IgD-negative memory B cell (primary cell): ENCODE results near the gene CYRIA. TPM values are rescaled to one million over a fixed set of nuclear protein-coding genes. Genes with fewer than 3 reads are reported as not detected.

ENCODE experiments used
- H3K27ac Mint-ChIP-seq, 3 donors: one replicate each; pipeline ENCODE4 v1.8.0; 2020 to 2022; ENCODE audit warnings: mild to moderate bottlenecking in 3 of 3, mixed read lengths in 3 of 3, moderate library complexity in 1 of 3
- H3K27me3 Mint-ChIP-seq: one replicate; pipeline ENCODE4 v1.8.0; 2021; ENCODE audit warnings: mixed read lengths
- H3K36me3 Mint-ChIP-seq: one replicate; pipeline ENCODE4 v1.8.0; 2020; ENCODE audit warnings: mild to moderate bottlenecking, mixed read lengths
- H3K4me1 Mint-ChIP-seq, 3 donors: one replicate each; pipeline ENCODE4 v1.8.0; 2020 to 2022; ENCODE audit warnings: mixed read lengths in 3 of 3, mild to moderate bottlenecking in 1 of 3
- H3K4me3 Mint-ChIP-seq, 4 donors: one replicate each; pipeline ENCODE4 v1.8.0; 2020 to 2022; ENCODE audit warnings: mild to moderate bottlenecking in 4 of 4, mixed read lengths in 4 of 4, moderate library complexity in 3 of 4
- H3K9me3 Mint-ChIP-seq, 3 donors: one replicate each; pipeline ENCODE4 v1.8.0; 2020 to 2021; ENCODE audit warnings: mixed read lengths in 3 of 3, mild to moderate bottlenecking in 1 of 3
- polyA plus RNA-seq: library from polyadenylated mRNA; unstranded; fragments of 300-500 nt; fragmentation: Illumina TruSeq; gene quantifications from one replicate; pipeline ENCODE4 v1.2.3, GENCODE V29; 2021

CYRIA gene
- polyA plus RNA-seq, 1 donor from 2014 or later: 31.0 TPM

- H3K4me1 Mint-ChIP-seq: peaks cover 62 to 84% (median 70%) of the 10 kb centered on the region in 3 donors
- no peaks in the 10 kb centered on the region for H3K27me3 Mint-ChIP-seq
- H3K27ac Mint-ChIP-seq: peak overlapping the region; percentile 94 to 98 (median 95)
- H3K4me3 Mint-ChIP-seq: peak overlapping the region; percentile 73 to 96 (median 88)
- H3K9me3 Mint-ChIP-seq: no peaks in the 10 kb centered on the region
- H3K36me3 Mint-ChIP-seq: peaks cover 7% of the 10 kb centered on the region
Measured at GRCh38 chr2:16650287-16651249, 15.1 kb downstream of the CYRIA start.

DNA sequence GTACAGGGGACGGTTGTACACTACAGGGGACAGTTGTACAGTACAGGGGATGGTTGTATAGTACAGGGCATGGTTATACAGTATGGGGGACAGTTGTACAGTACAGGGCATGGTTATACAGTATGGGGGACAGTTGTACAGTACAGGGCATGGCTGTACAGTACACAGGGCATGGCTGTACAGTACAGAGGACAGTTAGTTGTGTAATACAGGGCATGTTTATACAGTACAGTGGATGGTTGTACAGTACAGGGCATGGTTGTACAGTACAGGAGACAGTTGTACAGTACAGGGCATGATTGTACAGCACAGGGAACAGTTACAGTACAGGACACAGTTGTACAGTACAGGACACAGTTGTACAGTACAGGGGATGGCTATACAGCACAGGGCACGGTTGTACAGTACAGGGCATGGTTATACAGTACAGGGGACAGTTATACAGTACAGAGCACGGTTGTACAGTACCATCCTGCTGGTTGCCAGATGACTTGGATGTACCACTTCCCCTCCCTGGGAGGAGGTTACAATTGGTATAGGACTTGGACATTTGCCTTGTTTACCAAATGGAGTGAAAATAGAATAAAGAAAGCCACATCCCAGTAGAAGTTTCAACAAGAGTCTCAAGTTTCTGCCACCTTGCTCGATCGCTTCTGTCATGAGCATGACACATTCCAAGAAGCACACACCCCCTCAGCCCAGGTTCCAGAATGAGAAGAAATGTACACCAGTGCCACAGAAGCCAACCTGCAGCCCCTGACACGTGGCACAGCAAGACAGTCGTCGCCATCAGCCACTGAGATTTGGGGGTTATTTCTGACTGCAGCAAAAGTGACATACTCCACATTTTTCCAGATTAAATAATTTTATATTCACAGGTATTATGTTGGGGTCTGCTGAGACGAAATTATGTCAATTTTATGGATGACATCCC lies 16.0 kb downstream of the CYRIA start:
- Mint-ChIP-seq H3K27me3 (no peaks in the 10 kb centered on the region), H3K4me3 (peak overlapping the region; percentile 73 to 96 (median 88)), H3K36me3 (peaks cover 7% of the 10 kb centered on the region), H3K27ac (peak overlapping the region; percentile 94 to 98 (median 95)), H3K9me3 (no peaks in the 10 kb centered on the region), H3K4me1 (peaks cover 60 to 83% (median 66%) of the 10 kb centered on the region in 3 donors)

GRCh38 chr2:16647992-16648617 lies 17.5 kb downstream of the CYRIA start:
- no peaks in the 10 kb centered on the region for H3K27me3 Mint-ChIP-seq

DNA sequence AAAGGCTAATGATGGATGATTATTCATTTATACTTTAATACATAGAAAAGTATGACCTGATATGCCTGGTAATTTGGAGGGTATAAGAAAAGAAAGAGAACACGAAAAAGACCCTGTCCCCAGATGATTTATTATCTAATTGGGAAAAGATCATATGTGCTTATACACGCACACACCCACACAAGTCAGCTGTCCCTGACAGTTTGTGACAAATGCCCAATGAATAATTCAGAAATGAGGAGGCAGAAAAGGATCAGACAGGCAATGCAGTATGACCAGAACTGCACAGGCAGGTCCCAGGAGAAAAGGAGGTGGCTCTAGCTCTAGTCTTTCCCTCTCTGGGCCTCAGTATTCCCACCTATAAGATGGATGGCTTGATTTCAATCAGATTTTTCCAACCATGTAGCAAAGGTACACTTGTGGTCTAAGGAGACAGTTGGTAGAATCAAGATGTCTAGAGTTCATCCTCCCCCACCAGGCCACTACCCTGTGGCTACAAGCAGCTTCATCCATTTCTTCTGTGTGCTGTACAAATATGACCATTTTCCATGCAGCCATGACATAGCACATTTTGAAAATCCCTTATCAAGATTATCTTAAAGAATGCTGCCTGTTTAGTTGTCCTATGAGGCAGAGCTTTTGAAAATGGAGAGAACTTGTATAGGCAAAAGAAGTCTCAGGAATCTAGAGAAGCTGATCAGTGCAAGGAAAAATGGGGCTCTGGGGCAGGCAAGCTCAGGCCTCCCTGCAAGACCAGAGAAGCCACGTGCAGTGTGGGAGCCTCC lies 19.7 kb downstream of the CYRIA start:
- Mint-ChIP-seq H3K27me3 (no peaks in the 10 kb centered on the region), H3K4me1 (peaks cover 60 to 82% (median 81%) of the 10 kb centered on the region in 3 donors), H3K4me3 (no peak overlapping the region), H3K36me3 (no peaks in the 10 kb centered on the region), H3K27ac (no peak overlapping the region), H3K9me3 (no peaks in the 10 kb centered on the region)

More at GRCh38 chr2:16647992-16648617, 17.5 kb downstream of the CYRIA start:
- Mint-ChIP-seq H3K27ac (peak overlapping the region; percentile 0 to 79 (median 59)), H3K4me1 (peaks cover 60 to 82% (median 65%) of the 10 kb centered on the region in 3 donors), H3K9me3 (no peaks in the 10 kb centered on the region), H3K36me3 (peaks cover 3% of the 10 kb centered on the region), H3K4me3 (peak overlapping the region in 3 of 4 donors; percentile 2 to 84 (median 51))

DNA sequence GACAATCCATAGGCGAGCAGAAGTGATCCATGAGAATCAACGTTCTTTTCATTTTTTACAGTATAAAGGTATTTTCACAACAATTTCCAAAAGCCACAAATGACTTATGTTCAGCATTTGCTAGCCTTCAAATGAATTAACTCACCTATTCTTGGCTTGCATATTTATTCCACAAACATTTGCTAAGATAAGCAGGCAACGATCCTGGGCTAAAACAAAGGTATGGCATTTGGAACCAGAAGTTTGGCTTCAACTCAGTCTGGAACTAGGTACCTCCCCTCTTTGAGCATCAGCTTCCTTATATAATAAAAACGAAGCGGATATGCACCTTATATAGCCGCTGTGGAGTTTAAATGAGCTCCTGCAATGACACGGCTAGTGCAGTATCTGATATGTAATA lies 20.5 kb downstream of the CYRIA start:
- H3K36me3 Mint-ChIP-seq: peaks cover 2% of the 10 kb centered on the region
- no peaks in the 10 kb centered on the region for H3K9me3 Mint-ChIP-seq
- peaks cover 53 to 74% (median 74%) of the 10 kb centered on the region in 3 donors for H3K4me1 Mint-ChIP-seq
- H3K27ac Mint-ChIP-seq: no peak overlapping the region
- H3K4me3 Mint-ChIP-seq: no peak overlapping the region
- no peaks in the 10 kb centered on the region for H3K27me3 Mint-ChIP-seq

- no peaks in the 10 kb centered on the region for H3K27me3 Mint-ChIP-seq
- H3K4me1 Mint-ChIP-seq: peaks cover 47 to 70% (median 67%) of the 10 kb centered on the region in 3 donors
- H3K9me3 Mint-ChIP-seq: no peaks in the 10 kb centered on the region
- peaks cover 2% of the 10 kb centered on the region for H3K36me3 Mint-ChIP-seq
- peak overlapping the region in 2 of 3 donors; percentile 12 to 82 for H3K27ac Mint-ChIP-seq
- no peak overlapping the region for H3K4me3 Mint-ChIP-seq
Measured at GRCh38 chr2:16644221-16644925, 21.3 kb downstream of the CYRIA start.

DNA sequence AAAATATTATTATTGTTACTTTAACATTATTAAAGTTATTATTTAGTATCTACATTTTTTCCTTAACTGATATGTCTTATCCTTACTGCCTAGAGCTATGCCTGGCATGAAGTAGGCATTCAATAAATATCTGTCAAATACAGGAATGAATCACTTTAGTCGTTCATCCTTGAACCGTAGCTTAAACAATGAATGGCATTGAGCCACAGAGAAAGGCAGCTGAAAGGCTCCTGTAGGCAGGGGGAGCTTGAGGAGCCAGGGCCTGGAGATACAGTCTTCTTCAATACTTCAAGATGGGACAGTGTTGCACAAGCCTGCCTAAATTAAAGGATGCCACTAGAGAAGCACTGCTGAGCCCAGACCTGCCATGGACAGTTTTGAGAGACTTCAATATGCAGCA lies 22.5 kb downstream of the CYRIA start:
- Mint-ChIP-seq H3K4me3 (no peak overlapping the region), H3K36me3 (peaks cover 7% of the 10 kb centered on the region), H3K27me3 (no peaks in the 10 kb centered on the region), H3K9me3 (no peaks in the 10 kb centered on the region), H3K4me1 (peaks cover 46 to 72% (median 69%) of the 10 kb centered on the region in 3 donors), H3K27ac (peak overlapping the region in 1 of 3 donors; percentile 67)

GRCh38 chr2:16642088-16642487 lies 23.5 kb downstream of the CYRIA start:
- Mint-ChIP-seq H3K36me3 (peaks cover 12% of the 10 kb centered on the region), H3K4me3 (no peak overlapping the region), H3K27ac (peak overlapping the region; percentile 33 to 88 (median 55)), H3K4me1 (peaks cover 45 to 68% (median 65%) of the 10 kb centered on the region in 3 donors), H3K27me3 (no peaks in the 10 kb centered on the region), H3K9me3 (no peaks in the 10 kb centered on the region)

DNA sequence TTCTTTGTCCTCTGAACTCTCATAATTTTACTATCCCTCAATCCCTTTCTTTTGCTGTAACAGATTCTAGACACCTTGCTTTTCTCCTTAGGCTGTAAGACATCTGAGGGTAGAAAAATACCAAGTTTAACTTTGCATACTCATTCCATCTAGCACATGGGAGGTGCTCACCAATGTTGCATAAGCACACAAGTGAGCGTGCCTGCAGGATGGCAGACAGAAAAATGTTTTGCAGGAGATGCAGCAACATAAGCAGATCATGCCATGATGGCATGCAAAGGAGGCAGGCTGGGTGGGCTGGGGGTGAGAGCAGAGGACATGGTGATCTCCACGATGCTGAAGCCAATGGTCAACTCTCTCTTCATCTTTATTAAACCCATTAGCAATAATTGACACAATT lies 24.1 kb downstream of the CYRIA start:
- Mint-ChIP-seq H3K36me3 (peaks cover 13% of the 10 kb centered on the region), H3K27ac (peak overlapping the region; percentile 0 to 88 (median 79)), H3K4me3 (peak overlapping the region in 1 of 4 donors; percentile 70), H3K27me3 (no peaks in the 10 kb centered on the region), H3K4me1 (peaks cover 42 to 67% (median 60%) of the 10 kb centered on the region in 3 donors), H3K9me3 (no peaks in the 10 kb centered on the region)

DNA sequence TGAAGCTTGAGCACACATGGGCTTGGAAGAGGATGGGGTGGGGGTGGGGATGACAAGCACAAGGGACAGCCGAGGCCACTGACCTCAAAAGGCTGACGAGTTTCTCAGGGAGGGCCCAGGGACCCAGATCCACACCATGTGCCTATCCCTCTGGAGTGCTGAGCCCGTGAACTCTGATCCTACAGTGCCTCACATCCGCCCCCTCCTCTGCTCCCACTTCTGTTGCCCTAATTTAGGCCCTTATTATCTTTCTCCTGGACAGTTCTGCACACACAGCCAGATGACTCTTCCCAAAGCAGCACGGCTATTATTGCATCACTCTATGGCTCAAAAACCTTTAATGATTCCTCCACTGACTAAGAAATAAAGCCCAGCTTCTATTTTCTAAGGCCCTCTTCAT lies 24.8 kb downstream of the CYRIA start:
- peak overlapping the region in 1 of 4 donors; percentile 70 for H3K4me3 Mint-ChIP-seq
- H3K9me3 Mint-ChIP-seq: no peaks in the 10 kb centered on the region
- H3K27ac Mint-ChIP-seq: peak overlapping the region in 1 of 3 donors; percentile 79
- H3K27me3 Mint-ChIP-seq: no peaks in the 10 kb centered on the region
- H3K4me1 Mint-ChIP-seq: peaks cover 42 to 70% (median 65%) of the 10 kb centered on the region in 3 donors
- H3K36me3 Mint-ChIP-seq: peaks cover 13% of the 10 kb centered on the region

DNA sequence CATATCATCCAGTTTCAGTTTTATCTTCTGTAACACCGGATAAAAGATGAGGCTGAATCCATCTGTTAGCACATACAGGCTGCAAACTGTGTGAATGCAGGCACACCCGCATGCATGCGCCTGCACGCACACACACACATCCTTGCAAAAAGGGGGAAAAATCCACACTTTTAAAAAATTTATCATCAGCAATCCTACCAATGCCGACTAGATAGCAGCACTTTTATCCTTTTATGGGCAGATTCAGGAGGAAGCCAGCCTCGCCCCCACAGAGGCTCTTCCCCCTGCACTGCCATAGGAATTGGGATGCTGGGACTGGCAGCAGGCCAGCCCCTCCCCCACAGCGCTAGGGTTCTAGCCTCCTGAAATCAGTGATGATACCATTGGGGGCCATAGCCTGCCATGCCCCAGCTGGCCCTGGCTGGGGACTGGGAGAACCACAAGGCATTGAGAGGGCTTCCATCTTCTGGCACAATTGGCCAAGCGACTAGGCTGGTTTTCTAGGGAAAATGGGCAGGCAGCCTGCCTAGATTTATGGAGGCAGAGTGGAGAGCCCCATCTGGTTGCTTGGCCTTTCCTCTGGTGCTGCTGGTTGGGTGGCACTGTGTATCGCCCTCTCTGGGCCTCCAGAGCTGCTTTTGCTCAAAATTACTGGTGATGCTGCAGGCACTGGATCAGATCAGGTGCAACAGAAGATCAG lies 25.5 kb downstream of the CYRIA start:
- no peak overlapping the region for H3K4me3 Mint-ChIP-seq
- peak overlapping the region in 1 of 3 donors; percentile 10 for H3K27ac Mint-ChIP-seq
- H3K27me3 Mint-ChIP-seq: no peaks in the 10 kb centered on the region
- peaks cover 13% of the 10 kb centered on the region for H3K36me3 Mint-ChIP-seq
- peaks cover 44 to 71% (median 67%) of the 10 kb centered on the region in 3 donors for H3K4me1 Mint-ChIP-seq
- H3K9me3 Mint-ChIP-seq: no peaks in the 10 kb centered on the region

GRCh38 chr2:16639431-16639830 lies 26.2 kb downstream of the CYRIA start:
- Mint-ChIP-seq H3K4me1 (peaks cover 44 to 71% (median 65%) of the 10 kb centered on the region in 3 donors), H3K9me3 (no peaks in the 10 kb centered on the region), H3K36me3 (peaks cover 13% of the 10 kb centered on the region), H3K4me3 (peak overlapping the region in 2 of 4 donors; percentile 32 to 83), H3K27me3 (no peaks in the 10 kb centered on the region), H3K27ac (peak overlapping the region; percentile 21 to 82 (median 76))

DNA sequence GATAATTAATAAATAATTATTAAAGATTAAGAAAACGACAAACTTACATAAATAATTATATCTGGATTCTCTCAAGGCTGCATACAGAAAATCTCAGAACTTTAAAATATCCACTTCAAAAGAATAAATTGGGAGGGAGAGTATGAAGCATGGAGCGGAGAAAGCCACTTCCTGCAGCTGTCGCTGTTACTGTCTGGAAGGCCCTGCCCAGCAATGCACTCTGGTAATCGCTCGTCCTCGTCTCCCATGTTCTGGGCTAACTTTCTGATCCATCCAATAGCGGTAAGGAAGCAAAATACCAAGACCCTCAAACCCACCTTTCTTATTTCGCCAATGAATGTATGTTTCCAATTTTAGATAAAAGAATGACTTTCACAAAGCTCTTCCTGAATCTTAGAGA lies 26.7 kb downstream of the CYRIA start:
- no peaks in the 10 kb centered on the region for H3K9me3 Mint-ChIP-seq
- H3K4me3 Mint-ChIP-seq: peak overlapping the region in 2 of 4 donors; percentile 22 to 83
- no peaks in the 10 kb centered on the region for H3K27me3 Mint-ChIP-seq
- peaks cover 13% of the 10 kb centered on the region for H3K36me3 Mint-ChIP-seq
- peaks cover 45 to 72% (median 60%) of the 10 kb centered on the region in 3 donors for H3K4me1 Mint-ChIP-seq
- peak overlapping the region; percentile 11 to 82 (median 76) for H3K27ac Mint-ChIP-seq
